ENCODE results near the gene ARHGEF40. TPM values are rescaled to one million over a fixed set of nuclear protein-coding genes. Genes with fewer than 3 reads are reported as not detected.

Gene ARHGEF40
- total RNA-seq, 2 experiments from 2014 or later, result 1.2 to 1.3 TPM

- Histone ChIP-seq H3K9me3 (ENCODE audit: control insufficient read depth in 1 of 2, insufficient read depth in 1 of 2, low read length in 2 of 2) (no peaks in the 10 kb centered on the region), H3K27ac (ENCODE audit: low read depth in 1 of 2, low read length in 2 of 2) (no peak overlapping the region), H3K4me3 (ENCODE audit: low read length) (no peak overlapping the region), H3K27me3 (ENCODE audit: control insufficient read depth in 1 of 2, insufficient read depth in 2 of 2, low read length in 2 of 2) (no peaks in the 10 kb centered on the region), H3K36me3 (ENCODE audit: insufficient read depth, low read length) (no peaks in the 10 kb centered on the region), H3K4me1 (ENCODE audit: insufficient read depth, low read length) (no peaks in the 10 kb centered on the region)
- no peaks in the 10 kb centered on the region for H3K4me1 Mint-ChIP-seq (ENCODE audit: low read depth)
- no peak for ATAC-seq (ENCODE audit: poor library complexity)
- CTCF ChIA-PET, result no interaction called here
- H3K27ac Mint-ChIP-seq, result no peak overlapping the region
- no peak for TF ChIP-seq CTCF (IDR thresholded peaks at IDR 0.05)
- H3K9me3 Mint-ChIP-seq, result no peaks in the 10 kb centered on the region
- DNase-seq, result no peak
- POLR2A ChIA-PET, result no interaction called here
- intact Hi-C loops (cut with DNase I, micrococcal nuclease), result no loop called here
- no peaks in the 10 kb centered on the region for H3K36me3 Mint-ChIP-seq (ENCODE audit: low read depth)
- peaks cover 19% of the 10 kb centered on the region for H3K27me3 Mint-ChIP-seq
- no peak overlapping the region for H3K4me3 Mint-ChIP-seq
These were observed 8.2 kb downstream of the ARHGEF40 start for GRCh38 chr14:21078287-21078686.

- Histone ChIP-seq H3K36me3 (ENCODE audit: insufficient read depth, low read length) (no peaks in the 10 kb centered on the region), H3K27ac (ENCODE audit: low read depth in 1 of 2, low read length in 2 of 2) (no peak overlapping the region), H3K4me1 (ENCODE audit: insufficient read depth, low read length) (no peaks in the 10 kb centered on the region), H3K4me3 (ENCODE audit: low read length) (no peak overlapping the region), H3K27me3 (ENCODE audit: control insufficient read depth in 1 of 2, insufficient read depth in 2 of 2, low read length in 2 of 2) (no peaks in the 10 kb centered on the region), H3K9me3 (ENCODE audit: control insufficient read depth in 1 of 2, insufficient read depth in 1 of 2, low read length in 2 of 2) (no peaks in the 10 kb centered on the region)
- ChIA-PET POLR2A (no interaction called here), CTCF (no interaction called here)
- TF ChIP-seq CTCF (IDR thresholded peaks at IDR 0.05), result no peak
- Mint-ChIP-seq H3K4me3 (no peak overlapping the region), H3K9me3 (no peaks in the 10 kb centered on the region), H3K36me3 (ENCODE audit: low read depth) (no peaks in the 10 kb centered on the region), H3K27ac (no peak overlapping the region), H3K4me1 (ENCODE audit: low read depth) (no peaks in the 10 kb centered on the region), H3K27me3 (peaks cover 15% of the 10 kb centered on the region)
- ATAC-seq (ENCODE audit: poor library complexity), result no peak
- DNase-seq, result no peak
- intact Hi-C loops (cut with DNase I, micrococcal nuclease), result no loop called here
These were observed 8.6 kb downstream of the ARHGEF40 start for GRCh38 chr14:21078726-21079125.

- Histone ChIP-seq H3K27me3 (ENCODE audit: control insufficient read depth in 1 of 2, insufficient read depth in 2 of 2, low read length in 2 of 2) (no peaks in the 10 kb centered on the region), H3K9me3 (ENCODE audit: control insufficient read depth in 1 of 2, insufficient read depth in 1 of 2, low read length in 2 of 2) (no peaks in the 10 kb centered on the region), H3K27ac (ENCODE audit: low read depth in 1 of 2, low read length in 2 of 2) (no peak overlapping the region), H3K36me3 (ENCODE audit: insufficient read depth, low read length) (no peaks in the 10 kb centered on the region), H3K4me3 (ENCODE audit: low read length) (no peak overlapping the region), H3K4me1 (ENCODE audit: insufficient read depth, low read length) (peaks cover 2% of the 10 kb centered on the region)
- POLR2A ChIA-PET, result no interaction called here
- ATAC-seq (ENCODE audit: poor library complexity), result no peak
- DNase-seq, result no peak
- no peak for TF ChIP-seq CTCF (IDR thresholded peaks at IDR 0.05)
- Mint-ChIP-seq H3K27me3 (peaks cover 8% of the 10 kb centered on the region), H3K36me3 (ENCODE audit: low read depth) (no peaks in the 10 kb centered on the region), H3K4me3 (no peak overlapping the region), H3K4me1 (ENCODE audit: low read depth) (peaks cover 10% of the 10 kb centered on the region), H3K27ac (no peak overlapping the region), H3K9me3 (no peaks in the 10 kb centered on the region)
- intact Hi-C loops (cut with DNase I, micrococcal nuclease), result loop anchor here in 1 of 2 experiments (10.0 kb wide), 1 partner anchor 617 kb away; the partner anchor contains the start of genes PIP4P1 and PNP
- CTCF ChIA-PET, result no interaction called here
These were observed 11.5 kb downstream of the ARHGEF40 start for GRCh38 chr14:21081521-21082142.
